Testis (tissue), 5 donors: ENCODE results near the gene GBP6. TPM values are rescaled to one million over a fixed set of nuclear protein-coding genes. Genes with fewer than 3 reads are reported as not detected.

ENCODE experiments used
- DNase-seq: peaks from one replicate; pipeline ENCODE4 v3.0.0-alpha.2; 2019
- H3K27ac ChIP-seq, 2 donors: fragments of 200-600 bp; sonication (generic); one replicate each; pipeline ENCODE4 v1.5.1; 2019
- H3K27me3 ChIP-seq: fragments of 200-600 bp; sonication (generic); one replicate; pipeline ENCODE4 v1.5.1; 2019
- H3K36me3 ChIP-seq: fragments of 200-600 bp; sonication (generic); one replicate; pipeline ENCODE4 v1.5.1; 2017; ENCODE audit warnings: low read depth; ENCODE audit errors: missing control alignments
- H3K4me1 ChIP-seq: fragments of 200-600 bp; sonication (generic); one replicate; pipeline ENCODE4 v1.5.1; 2019
- H3K4me3 ChIP-seq, 2 donors: fragments of 200-600 bp; sonication (generic); one replicate each; pipeline ENCODE4 v1.5.1; 2017 to 2019
- H3K9me3 ChIP-seq: fragments of 200-600 bp; sonication (generic); one replicate; pipeline ENCODE4 v1.5.1; 2017
- POLR2A ChIP-seq: fragments of 450-650 bp; IDR thresholded peaks from one replicate; pipeline ENCODE4 v1.6.1; 2017; ENCODE audit warnings: antibody characterized with exemption, mild to moderate bottlenecking, moderate library complexity
- WGBS, 2 donors: methylation state at CpG; one replicate each; pipeline ENCODE4 v1.1.5; 2018; 5-methylcytosine and 5-hydroxymethylcytosine counted together
- intact Hi-C: fragments of 100-400 bp; cut with DNase I; formaldehyde crosslinking; loops from one replicate; pipeline ENCODE4 v1.15.1; 2023; ENCODE audit warnings: low total_unique reads
- long read RNA-seq, 2 donors: transcript quantifications; one replicate each; lab custom pipeline, GENCODE V29; 2026
- polyA plus RNA-seq: library from polyadenylated mRNA; stranded (reverse); fragments of 350-450 nt; fragmentation: Illumina TruSeq; extraction: RNeasy Lipid Tissue Mini Kit (QIAGEN cat#74804); gene quantifications from one replicate; pipeline ENCODE4 v1.2.3, GENCODE V29; 2014; ENCODE audit warnings: low read depth, low replicate concordance; ENCODE audit not compliant: insufficient read depth
- total RNA-seq, 2 donors: library from RNA; depleted of rRNA; stranded (reverse); fragments of >200 nt; gene quantifications; one replicate each; pipeline ENCODE4 v1.2.3, GENCODE V29; 2016
- TF ChIP-seq, protein P1 (sequence below), 3 experiments: fragments of 450-650 bp in 2 of 3; fragments of 200-600 bp in 1 of 3; sonication (generic) in 1 of 3; IDR thresholded peaks; one replicate each; pipeline ENCODE4 v1.5.1; 2016 to 2019; ENCODE audit warnings: antibody characterized with exemption in 3 of 3, mild to moderate bottlenecking in 2 of 3, moderate library complexity in 1 of 3

GBP6 gene, protein sequence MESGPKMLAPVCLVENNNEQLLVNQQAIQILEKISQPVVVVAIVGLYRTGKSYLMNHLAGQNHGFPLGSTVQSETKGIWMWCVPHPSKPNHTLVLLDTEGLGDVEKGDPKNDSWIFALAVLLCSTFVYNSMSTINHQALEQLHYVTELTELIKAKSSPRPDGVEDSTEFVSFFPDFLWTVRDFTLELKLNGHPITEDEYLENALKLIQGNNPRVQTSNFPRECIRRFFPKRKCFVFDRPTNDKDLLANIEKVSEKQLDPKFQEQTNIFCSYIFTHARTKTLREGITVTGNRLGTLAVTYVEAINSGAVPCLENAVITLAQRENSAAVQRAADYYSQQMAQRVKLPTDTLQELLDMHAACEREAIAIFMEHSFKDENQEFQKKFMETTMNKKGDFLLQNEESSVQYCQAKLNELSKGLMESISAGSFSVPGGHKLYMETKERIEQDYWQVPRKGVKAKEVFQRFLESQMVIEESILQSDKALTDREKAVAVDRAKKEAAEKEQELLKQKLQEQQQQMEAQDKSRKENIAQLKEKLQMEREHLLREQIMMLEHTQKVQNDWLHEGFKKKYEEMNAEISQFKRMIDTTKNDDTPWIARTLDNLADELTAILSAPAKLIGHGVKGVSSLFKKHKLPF
- total RNA-seq, result under 1 TPM; 0.24 to 0.25 TPM
- 0.26 TPM for polyA plus RNA-seq
- long read RNA-seq, donor 1, result 0 reads
- long read RNA-seq, donor 2, result 0 reads

- no peak within 1 kb of the TSS for H3K27ac ChIP-seq
- no peaks in the 10 kb centered on the region for H3K36me3 ChIP-seq
- no peaks in the 10 kb centered on the region for H3K27me3 ChIP-seq
- no peak within 1 kb of the TSS for H3K4me3 ChIP-seq
- no peaks in the 10 kb centered on the region for H3K4me1 ChIP-seq
- DNase-seq, result no peak
- TF ChIP-seq, protein P1, sequence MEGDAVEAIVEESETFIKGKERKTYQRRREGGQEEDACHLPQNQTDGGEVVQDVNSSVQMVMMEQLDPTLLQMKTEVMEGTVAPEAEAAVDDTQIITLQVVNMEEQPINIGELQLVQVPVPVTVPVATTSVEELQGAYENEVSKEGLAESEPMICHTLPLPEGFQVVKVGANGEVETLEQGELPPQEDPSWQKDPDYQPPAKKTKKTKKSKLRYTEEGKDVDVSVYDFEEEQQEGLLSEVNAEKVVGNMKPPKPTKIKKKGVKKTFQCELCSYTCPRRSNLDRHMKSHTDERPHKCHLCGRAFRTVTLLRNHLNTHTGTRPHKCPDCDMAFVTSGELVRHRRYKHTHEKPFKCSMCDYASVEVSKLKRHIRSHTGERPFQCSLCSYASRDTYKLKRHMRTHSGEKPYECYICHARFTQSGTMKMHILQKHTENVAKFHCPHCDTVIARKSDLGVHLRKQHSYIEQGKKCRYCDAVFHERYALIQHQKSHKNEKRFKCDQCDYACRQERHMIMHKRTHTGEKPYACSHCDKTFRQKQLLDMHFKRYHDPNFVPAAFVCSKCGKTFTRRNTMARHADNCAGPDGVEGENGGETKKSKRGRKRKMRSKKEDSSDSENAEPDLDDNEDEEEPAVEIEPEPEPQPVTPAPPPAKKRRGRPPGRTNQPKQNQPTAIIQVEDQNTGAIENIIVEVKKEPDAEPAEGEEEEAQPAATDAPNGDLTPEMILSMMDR (IDR thresholded peaks at IDR 0.05), result no peak
- TF ChIP-seq POLR2A, result no peak
- intact Hi-C loops, result no loop called here
- no peaks in the 10 kb centered on the region for H3K9me3 ChIP-seq
- WGBS, 2 donors, result 60 to 65% methylated on average over 10 of the region's 10 CpGs
These were observed at the start of gene GBP6 for GRCh38 chr1:89363638-89364536. GBP6 (plus strand) TSS chr1:89364059; CDS start chr1:89368552, 4,493 bp downstream.

DNA sequence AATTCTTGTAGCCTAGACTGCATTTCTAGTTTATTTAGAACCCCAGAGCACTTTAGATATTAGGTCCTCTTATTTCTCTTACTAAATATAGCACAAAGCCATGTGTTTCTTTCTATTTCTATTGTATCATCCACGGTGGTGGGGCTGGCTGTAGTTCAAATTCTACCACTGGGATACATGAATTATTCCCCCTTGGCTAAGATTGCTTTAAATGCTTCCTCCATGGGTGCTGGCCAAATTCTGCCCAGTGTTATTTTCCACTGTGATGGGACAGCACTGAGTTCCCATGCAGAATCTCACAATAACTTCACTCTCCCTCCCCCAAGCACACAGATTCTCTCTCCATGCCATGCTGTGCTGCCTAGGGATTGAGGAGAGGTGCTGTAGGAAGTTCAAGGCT is 41.5 kb upstream of the GBP6 start:
- H3K27ac ChIP-seq, result no peak overlapping the region
- no peaks in the 10 kb centered on the region for H3K9me3 ChIP-seq
- no peaks in the 10 kb centered on the region for H3K36me3 ChIP-seq
- no peaks in the 10 kb centered on the region for H3K4me1 ChIP-seq
- no peak overlapping the region for H3K4me3 ChIP-seq
- no peak for DNase-seq
- no peaks in the 10 kb centered on the region for H3K27me3 ChIP-seq
- intact Hi-C loops, result no loop called here
- 21 to 32% methylated on average over 1 of the region's 1 CpG for WGBS, 2 donors
- TF ChIP-seq POLR2A, result no peak
- TF ChIP-seq, protein P1 (IDR thresholded peaks at IDR 0.05), result no peak

DNA sequence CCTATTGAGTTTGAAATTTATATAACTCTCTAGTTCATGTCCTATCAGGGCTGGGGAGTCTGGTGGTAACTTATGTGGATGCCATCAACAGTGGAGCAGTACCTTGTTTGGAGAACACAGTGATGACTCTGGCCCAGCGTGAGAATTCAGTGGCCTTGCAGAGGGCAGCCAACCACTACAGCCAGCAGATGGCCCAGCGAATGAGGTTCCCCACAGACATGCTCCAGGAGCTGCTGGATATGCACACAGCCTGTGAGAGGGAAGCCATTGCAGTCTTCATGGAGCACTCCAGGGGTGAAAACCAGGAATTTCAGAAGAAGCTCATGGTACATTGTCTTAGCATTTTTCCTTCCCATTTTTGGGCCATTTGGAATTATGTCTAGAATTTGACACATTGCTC is 32.0 kb upstream of the GBP6 start:
- DNase-seq, result no peak
- Histone ChIP-seq H3K9me3 (no peaks in the 10 kb centered on the region), H3K27me3 (no peaks in the 10 kb centered on the region), H3K27ac (no peak overlapping the region), H3K4me1 (no peaks in the 10 kb centered on the region), H3K4me3 (no peak overlapping the region), H3K36me3 (no peaks in the 10 kb centered on the region)
- WGBS, 2 donors, result 66 to 79% methylated on average over 2 of the region's 2 CpGs
- TF ChIP-seq, protein P1 (IDR thresholded peaks at IDR 0.05), result no peak
- TF ChIP-seq POLR2A, result no peak
- intact Hi-C loops, result no loop called here

DNA sequence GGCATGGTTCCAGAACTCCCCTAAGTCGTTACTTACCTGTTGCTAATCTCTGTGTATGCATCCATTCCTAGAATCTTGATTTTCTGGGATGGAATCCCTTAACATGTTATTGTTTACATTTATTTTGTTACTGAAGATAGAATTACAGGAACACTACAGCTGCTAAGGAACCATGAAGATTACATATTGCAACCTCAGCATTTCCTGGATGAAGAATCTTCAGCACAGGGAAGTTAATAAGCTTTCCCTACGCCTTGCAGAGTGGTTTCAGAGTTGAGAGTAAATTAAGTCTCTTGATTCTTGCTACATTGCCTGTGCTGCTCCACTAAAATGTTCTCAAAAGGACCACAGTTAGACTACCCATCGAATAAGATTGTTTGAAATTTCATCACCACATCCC is 31.4 kb upstream of the GBP6 start:
- Histone ChIP-seq H3K36me3 (no peaks in the 10 kb centered on the region), H3K9me3 (no peaks in the 10 kb centered on the region), H3K4me1 (no peaks in the 10 kb centered on the region), H3K27ac (no peak overlapping the region), H3K27me3 (no peaks in the 10 kb centered on the region), H3K4me3 (no peak overlapping the region)
- DNase-seq, result no peak
- WGBS, 2 donors, result 37 to 51% methylated on average over 3 of the region's 3 CpGs
- no peak for TF ChIP-seq POLR2A
- TF ChIP-seq, protein P1 (IDR thresholded peaks at IDR 0.05), result no peak
- intact Hi-C loops, result no loop called here
